Colonic mucosa (tissue), 4 donors: ENCODE results near the gene JMJD4. TPM values are rescaled to one million over a fixed set of nuclear protein-coding genes. Genes with fewer than 3 reads are reported as not detected.

Source experiments
- DNase-seq: peaks from one replicate; pipeline ENCODE4 v3.0.0-alpha.2; 2020
- H3K27ac ChIP-seq: fragments of 200-600 bp; one replicate; pipeline ENCODE4 v1.8.0; 2021
- H3K27me3 ChIP-seq: fragments of 200-600 bp; one replicate; pipeline ENCODE4 v1.8.0; 2021
- H3K36me3 ChIP-seq: fragments of 200-600 bp; one replicate; pipeline ENCODE4 v1.8.0; 2021
- H3K4me1 ChIP-seq: fragments of 200-600 bp; one replicate; pipeline ENCODE4 v1.8.0; 2021; ENCODE audit warnings: mild to moderate bottlenecking
- H3K4me3 ChIP-seq: fragments of 200-600 bp; one replicate; pipeline ENCODE4 v1.8.0; 2021
- H3K9ac ChIP-seq, 2 donors: one replicate each; pipeline ENCODE4 v1.7.0; 2013; ENCODE audit warnings: control low read depth in 2 of 2, low read depth in 2 of 2, low read length in 2 of 2
- H3K9me3 ChIP-seq: fragments of 200-600 bp; one replicate; pipeline ENCODE4 v1.8.0; 2021
- CTCF ChIP-seq: fragments of 200-600 bp; IDR thresholded peaks from one replicate; pipeline ENCODE4 v1.8.0; 2022; ENCODE audit warnings: antibody characterized with exemption, mild to moderate bottlenecking
- intact Hi-C: fragments of 100-400 bp; cut with DNase I; formaldehyde crosslinking; loops from one replicate; pipeline ENCODE4 v1.14.1; 2022
- total RNA-seq, 2 donors: library from RNA; stranded (reverse); fragmentation: NEBNext Ultra II Directional in 1 of 2; extraction: Animal tissue kit (Norgen Biotek cat#: 25700) in 1 of 2; gene quantifications; one replicate each; pipeline ENCODE4 v1.2.1, GENCODE V29; 2021
- donor health status: healthy.
- donor health status: DM: no; HTN: no; CAD: no.
- donor health status: DM: no; HTN: no; CAD: no.

Gene JMJD4
- total RNA-seq, 2 donors from 2014 or later, result 9.0 to 16.0 TPM

- TF ChIP-seq CTCF, result no peak
- no peak overlapping the region for H3K9ac ChIP-seq
- intact Hi-C loops, result no loop called here
- no peak for DNase-seq
- H3K9me3 ChIP-seq, result no peaks in the 10 kb centered on the region
- H3K4me1 ChIP-seq, result no peaks in the 10 kb centered on the region
- H3K27ac ChIP-seq, result no peak overlapping the region
- H3K27me3 ChIP-seq, result no peaks in the 10 kb centered on the region
- H3K4me3 ChIP-seq, result no peak overlapping the region
- no peaks in the 10 kb centered on the region for H3K36me3 ChIP-seq
These were observed 41.2 kb upstream of the JMJD4 start for GRCh38 chr1:227776331-227776771.

GRCh38 chr1:227775841-227776240 lies 40.7 kb upstream of the JMJD4 start:
- no peak for DNase-seq
- H3K4me3 ChIP-seq, result no peak overlapping the region
- H3K36me3 ChIP-seq, result no peaks in the 10 kb centered on the region
- no peak overlapping the region for H3K9ac ChIP-seq
- no peaks in the 10 kb centered on the region for H3K27me3 ChIP-seq
- intact Hi-C loops, result no loop called here
- no peak overlapping the region for H3K27ac ChIP-seq
- TF ChIP-seq CTCF, result no peak
- no peaks in the 10 kb centered on the region for H3K4me1 ChIP-seq
- H3K9me3 ChIP-seq, result no peaks in the 10 kb centered on the region

- Histone ChIP-seq H3K4me1 (no peaks in the 10 kb centered on the region), H3K4me3 (no peak overlapping the region), H3K36me3 (no peaks in the 10 kb centered on the region), H3K27ac (no peak overlapping the region), H3K27me3 (no peaks in the 10 kb centered on the region), H3K9me3 (no peaks in the 10 kb centered on the region), H3K9ac (no peak overlapping the region)
- DNase-seq, result no peak
- intact Hi-C loops, result no loop called here
- no peak for TF ChIP-seq CTCF
These were observed 39.9 kb upstream of the JMJD4 start for GRCh38 chr1:227774821-227775661.

- H3K4me3 ChIP-seq, result no peak overlapping the region
- DNase-seq, result no peak
- no peaks in the 10 kb centered on the region for H3K36me3 ChIP-seq
- no peaks in the 10 kb centered on the region for H3K4me1 ChIP-seq
- H3K27ac ChIP-seq, result no peak overlapping the region
- TF ChIP-seq CTCF, result no peak
- H3K9ac ChIP-seq, result no peak overlapping the region
- H3K9me3 ChIP-seq, result no peaks in the 10 kb centered on the region
- intact Hi-C loops, result no loop called here
- H3K27me3 ChIP-seq, result no peaks in the 10 kb centered on the region
These were observed 39.1 kb upstream of the JMJD4 start for GRCh38 chr1:227774051-227774731.

GRCh38 chr1:227773558-227773957 lies 38.5 kb upstream of the JMJD4 start:
- TF ChIP-seq CTCF, result no peak
- H3K27me3 ChIP-seq, result no peaks in the 10 kb centered on the region
- no peak overlapping the region for H3K9ac ChIP-seq
- H3K4me1 ChIP-seq, result no peaks in the 10 kb centered on the region
- H3K36me3 ChIP-seq, result no peaks in the 10 kb centered on the region
- no peak for DNase-seq
- H3K9me3 ChIP-seq, result no peaks in the 10 kb centered on the region
- no peak overlapping the region for H3K27ac ChIP-seq
- H3K4me3 ChIP-seq, result no peak overlapping the region
- intact Hi-C loops, result no loop called here
